LNCAP (cell line): ENCODE measurements around the gene XRN2.

Experiments
- TF ChIP-seq, protein P1 (sequence below): fragments of 450-650 bp; IDR thresholded peaks from 2 replicates; pipeline ENCODE4 v1.5.1; 2017; ENCODE audit warnings: mild to moderate bottlenecking

The XRN2 gene

DNA sequence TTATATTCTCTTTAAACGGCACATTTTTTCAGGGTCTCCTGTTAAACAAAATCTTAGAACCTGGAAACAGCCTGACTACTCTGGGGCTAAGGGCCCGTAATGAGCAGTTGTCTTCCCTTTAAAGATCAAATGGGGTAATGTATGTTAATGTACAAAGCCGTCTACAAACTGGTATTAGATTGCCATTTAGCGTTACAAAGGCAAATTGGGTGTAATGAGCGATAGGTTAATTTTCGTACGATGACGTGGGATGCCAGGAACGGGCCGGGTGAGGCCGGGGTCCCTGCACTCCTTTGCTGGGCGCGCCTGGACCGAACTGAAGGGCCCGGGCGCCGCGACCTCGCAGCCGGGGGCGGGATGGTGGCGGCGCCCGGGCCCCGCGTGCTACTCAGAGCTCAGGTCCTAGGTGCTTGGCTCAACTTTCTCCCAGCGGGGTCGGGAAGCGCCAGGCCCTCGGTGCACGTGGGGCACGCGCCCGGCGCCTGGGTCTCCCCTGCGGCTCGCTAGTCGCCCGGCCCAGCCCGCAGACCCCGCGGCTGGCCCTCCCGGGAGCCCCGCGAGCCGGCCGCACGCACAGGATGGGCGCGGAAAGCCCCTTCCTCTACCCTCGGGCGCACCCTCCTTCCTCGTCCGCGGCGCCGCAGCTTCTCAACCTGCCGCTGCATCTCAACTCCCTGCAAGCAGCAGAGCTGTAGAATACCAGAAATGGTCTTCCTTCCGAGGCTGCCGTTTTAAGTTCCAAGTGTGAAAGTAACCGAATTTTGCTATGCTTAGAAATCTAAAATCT is 88.2 kb downstream of the XRN2 start:
- TF ChIP-seq, protein P1, sequence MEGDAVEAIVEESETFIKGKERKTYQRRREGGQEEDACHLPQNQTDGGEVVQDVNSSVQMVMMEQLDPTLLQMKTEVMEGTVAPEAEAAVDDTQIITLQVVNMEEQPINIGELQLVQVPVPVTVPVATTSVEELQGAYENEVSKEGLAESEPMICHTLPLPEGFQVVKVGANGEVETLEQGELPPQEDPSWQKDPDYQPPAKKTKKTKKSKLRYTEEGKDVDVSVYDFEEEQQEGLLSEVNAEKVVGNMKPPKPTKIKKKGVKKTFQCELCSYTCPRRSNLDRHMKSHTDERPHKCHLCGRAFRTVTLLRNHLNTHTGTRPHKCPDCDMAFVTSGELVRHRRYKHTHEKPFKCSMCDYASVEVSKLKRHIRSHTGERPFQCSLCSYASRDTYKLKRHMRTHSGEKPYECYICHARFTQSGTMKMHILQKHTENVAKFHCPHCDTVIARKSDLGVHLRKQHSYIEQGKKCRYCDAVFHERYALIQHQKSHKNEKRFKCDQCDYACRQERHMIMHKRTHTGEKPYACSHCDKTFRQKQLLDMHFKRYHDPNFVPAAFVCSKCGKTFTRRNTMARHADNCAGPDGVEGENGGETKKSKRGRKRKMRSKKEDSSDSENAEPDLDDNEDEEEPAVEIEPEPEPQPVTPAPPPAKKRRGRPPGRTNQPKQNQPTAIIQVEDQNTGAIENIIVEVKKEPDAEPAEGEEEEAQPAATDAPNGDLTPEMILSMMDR = no peak

DNA sequence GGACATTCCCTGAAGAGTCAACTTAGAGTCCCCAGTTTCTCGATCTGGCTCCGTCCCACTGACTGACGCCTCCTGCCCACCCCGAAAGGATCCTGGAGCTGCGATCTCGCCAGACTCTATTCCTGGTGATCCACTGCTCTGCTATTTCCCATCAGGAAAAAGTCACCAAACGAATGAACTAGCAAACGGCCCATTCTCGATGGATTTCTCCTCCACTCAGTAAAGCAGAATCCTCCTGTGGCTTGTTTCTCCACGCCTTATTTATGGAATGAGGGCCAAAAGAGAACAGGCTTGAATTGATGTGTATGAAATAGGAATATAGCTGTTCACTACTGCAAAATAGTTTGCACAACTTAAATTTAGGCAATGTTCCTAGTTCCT is 88.8 kb downstream of the XRN2 start:
- TF ChIP-seq, protein P1 = no peak

DNA sequence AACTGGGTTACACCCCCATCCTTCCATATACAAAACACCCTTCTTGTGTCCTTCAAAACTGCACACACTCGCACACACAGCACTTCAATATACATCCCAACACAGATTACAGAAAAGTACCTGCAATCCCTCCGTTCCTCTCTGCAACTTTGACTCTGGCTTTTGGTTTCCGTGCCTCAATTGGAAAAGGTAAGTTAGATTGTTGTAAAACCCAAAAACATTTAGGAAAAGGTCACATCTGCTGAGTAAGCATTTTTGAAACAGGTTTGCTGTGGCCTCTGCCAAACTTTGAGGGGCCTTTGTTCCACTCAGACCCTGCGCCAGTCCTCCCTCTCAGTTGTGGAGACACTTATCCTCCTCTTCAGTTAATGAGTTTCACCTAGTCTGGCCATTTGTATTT is 90.0 kb downstream of the XRN2 start:
- TF ChIP-seq, protein P1 = no peak

DNA sequence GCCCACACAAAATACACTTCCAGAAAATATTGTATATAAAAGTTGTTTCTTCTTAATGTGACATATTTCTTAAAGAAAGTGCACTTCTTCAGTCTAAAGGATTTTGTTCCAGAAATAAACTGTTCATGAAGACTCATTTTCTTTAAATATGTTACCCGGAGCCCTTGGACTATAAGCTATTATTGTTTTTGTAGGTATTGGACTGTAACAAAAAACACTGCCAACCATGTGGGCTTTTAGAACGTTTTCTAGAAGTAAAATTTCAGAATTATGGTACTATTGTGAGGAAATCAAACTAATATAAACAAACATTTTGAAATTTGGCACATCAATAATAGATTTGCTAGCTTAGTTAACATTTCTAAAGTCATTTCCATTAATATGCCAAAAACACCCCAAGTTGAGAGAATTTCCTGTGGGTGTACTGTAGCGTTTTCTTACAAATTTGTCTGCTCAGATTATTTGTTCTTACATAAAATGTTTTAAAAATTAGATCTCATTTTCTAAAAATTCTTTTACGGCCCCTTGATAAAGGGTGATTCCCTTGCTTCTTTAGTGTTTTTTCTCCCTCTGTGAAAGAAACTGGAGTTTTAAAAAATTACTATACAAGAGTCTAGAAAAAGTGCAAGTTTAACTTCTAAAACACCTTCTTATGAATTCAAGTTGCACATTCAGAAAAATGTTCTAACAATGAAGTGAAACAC is 90.8 kb downstream of the XRN2 start:
- TF ChIP-seq, protein P1 = no peak

DNA sequence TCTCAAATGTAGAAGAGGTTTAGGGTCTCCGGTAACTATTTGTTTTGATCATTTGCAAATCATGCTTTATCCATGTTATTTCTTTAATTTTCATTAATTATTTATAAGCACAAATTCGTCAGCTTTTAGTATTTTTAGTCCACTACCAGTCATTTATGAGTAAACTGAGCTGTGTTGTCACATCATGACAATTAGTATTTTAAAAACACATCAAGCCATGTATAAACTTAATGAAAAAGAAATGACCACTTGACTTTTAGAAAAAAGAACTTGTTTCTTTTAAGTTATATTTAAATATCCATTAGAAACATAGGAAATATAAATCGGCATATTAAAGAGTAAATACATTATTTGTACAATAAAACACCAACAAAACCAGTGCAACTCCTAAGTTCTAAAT is 91.4 kb downstream of the XRN2 start:
- TF ChIP-seq, protein P1 = no peak

DNA sequence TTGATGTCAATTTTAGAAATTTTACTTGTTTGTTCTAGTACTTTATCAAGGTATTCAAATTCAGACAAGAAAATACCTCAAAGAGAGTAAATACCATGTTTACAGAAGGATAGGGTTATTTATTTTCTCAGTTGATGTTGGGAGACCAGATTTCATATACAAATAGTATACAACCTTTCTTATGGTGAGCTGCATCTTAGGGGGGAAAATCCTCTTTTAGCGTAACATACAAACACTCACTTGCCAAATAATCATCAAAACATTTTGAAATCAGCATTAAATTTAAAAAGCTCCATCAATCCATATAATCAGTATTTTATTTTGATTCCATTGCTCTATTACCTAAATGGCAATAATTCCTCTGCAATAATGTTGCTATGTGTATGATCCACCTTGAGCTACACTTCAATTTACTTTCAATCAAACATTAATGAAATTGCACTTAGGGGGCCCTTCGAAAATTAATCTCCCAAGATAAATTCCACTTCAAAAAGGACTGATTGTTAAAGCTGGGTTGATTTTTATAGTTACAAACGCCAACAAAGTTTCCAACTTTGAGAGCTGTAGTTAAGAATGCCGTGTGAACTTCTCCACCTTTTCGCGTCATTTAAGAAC is 92.0 kb downstream of the XRN2 start:
- TF ChIP-seq, protein P1 = no peak

DNA sequence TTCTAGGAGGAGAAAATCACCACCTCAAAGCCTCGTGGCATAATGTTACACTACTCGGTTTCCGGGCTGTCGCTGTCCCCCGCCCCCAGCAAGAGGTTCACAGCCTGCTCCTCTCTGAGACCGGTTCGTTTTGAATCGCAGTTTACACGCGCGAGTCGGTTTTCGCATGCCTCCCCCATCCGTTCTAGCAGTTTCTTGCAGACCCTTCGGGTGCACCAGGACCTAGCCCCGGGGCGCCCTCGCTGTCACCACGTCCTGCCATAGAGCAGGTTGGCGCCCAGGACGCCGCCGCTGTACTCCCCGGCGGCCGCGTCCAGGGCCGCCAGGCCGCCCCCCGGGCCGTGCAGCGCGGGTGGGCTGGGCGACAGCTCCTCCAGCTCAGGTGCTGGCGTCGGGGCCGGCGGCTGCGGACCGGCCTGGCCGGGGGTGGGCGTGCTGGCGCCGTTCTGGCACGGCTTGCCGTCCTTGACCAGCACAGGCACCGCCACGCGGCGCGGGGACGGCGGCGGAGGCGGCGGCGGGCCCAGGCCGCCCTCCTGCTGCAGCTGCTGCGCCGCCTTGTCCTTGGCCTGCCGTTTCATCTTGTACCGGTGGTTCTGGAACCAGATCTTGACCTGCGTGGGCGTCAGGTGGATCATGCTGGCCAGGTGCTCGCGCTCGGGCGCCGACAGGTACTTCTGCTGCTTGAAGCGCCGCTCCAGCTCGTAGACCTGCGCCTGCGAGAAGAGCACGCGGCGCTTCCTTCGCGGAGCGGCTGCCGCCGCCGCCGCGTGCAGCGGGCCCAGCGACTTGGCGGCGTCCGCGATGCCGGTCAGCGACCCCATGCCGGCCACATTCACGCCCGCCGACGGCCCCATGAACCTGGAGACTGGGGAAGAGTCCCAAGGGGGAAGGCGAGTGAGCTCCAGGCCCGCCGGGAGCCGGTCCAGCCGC is 92.8 kb downstream of the XRN2 start:
- TF ChIP-seq, protein P1 = no peak
